GM23248 (cell line): Measurements from ENCODE around the gene GAS2L1.

Experiments
- EZH2 ChIP-seq: fragments of 200-600 bp; sonication (generic); IDR thresholded peaks from 2 replicates; pipeline ENCODE4 v1.6.1; 2018; ENCODE audit warnings: antibody characterized with exemption, mild to moderate bottlenecking; ENCODE audit not compliant: insufficient read depth, poor library complexity, severe bottlenecking
- EZH2phosphoT487 ChIP-seq: fragments of 200-600 bp; sonication (generic); IDR thresholded peaks from 2 replicates; pipeline ENCODE4 v1.6.1; 2018; ENCODE audit warnings: antibody characterized with exemption, moderate library complexity, mild to moderate bottlenecking, low read depth; ENCODE audit not compliant: insufficient read depth

DNA sequence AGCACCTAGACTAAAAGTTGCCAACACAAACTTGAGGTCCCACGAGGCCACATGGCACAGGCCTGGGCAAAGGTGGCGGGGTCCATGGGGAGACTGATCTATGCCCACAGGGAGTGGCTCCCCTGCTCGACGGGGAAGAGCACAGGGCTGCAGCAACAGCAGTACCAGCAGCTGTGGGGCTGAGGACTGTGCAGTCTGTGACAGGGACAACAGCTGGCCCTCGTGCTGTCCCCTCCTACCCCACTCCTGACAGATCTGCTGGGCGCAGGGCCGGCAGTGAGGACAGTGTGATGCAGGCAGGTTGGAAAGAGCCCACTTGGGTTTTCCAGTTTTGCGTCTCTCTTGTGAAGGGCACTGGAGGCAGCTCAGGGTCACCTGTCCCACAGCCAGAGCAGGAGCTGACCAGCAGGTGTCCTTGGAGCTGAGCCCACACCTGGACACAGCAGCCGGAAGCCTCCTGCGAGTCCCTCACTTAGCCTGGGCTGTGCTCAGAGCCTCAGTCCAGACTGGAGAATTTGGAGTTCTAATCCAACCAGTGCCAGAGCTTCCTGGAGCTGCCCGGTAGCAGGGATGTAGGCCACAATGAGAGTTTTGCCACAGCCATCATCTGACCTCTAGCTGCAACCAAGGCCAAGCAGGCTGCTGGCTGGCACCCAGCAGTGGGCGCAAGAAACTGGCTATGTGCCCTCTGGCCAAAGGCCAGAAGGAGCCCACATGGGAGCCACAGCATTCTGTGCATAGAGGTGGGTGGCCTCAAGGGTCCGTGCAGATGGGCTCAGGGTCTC lies 3.6 kb upstream of the GAS2L1 start:
- TF ChIP-seq EZH2 (no peak), EZH2phosphoT487 (no peak)
